GM12878 (cell line): ENCODE data around the gene WWTR1.

Experiments used
- EP300 ChIP-seq, 2 experiments: fragments of 150-350 bp in 1 of 2; IDR thresholded peaks; 2 replicates each; pipeline ENCODE4 v1.6.1; 2011 to 2012; ENCODE audit warnings: low read depth in 2 of 2, low read length in 2 of 2, borderline replicate concordance in 1 of 2, improper control_type of control experiment in 1 of 2, inconsistent platforms in 1 of 2; ENCODE audit not compliant: control insufficient read depth in 1 of 2
- MYC ChIP-seq: IDR thresholded peaks from 2 replicates; pipeline ENCODE4 v1.6.1; 2011; ENCODE audit warnings: mild to moderate bottlenecking, low read length, moderate library complexity, inconsistent platforms; ENCODE audit not compliant: insufficient read depth, insufficient replicate concordance, insufficient read length, severe bottlenecking
- NBN ChIP-seq: fragments of 450-650 bp; IDR thresholded peaks from 2 replicates; pipeline ENCODE4 v1.6.1; 2016
- SMC3 ChIP-seq: IDR thresholded peaks from 2 replicates; pipeline ENCODE4 v1.6.1; 2011; ENCODE audit warnings: low read length, improper control_type of control experiment, borderline replicate concordance

GRCh38 chr3:149470381-149470780 lies 187.4 kb downstream of the WWTR1 start:
- no peak for TF ChIP-seq EP300 (IDR thresholded peaks at IDR 0.05; ENCODE audit: borderline replicate concordance in 1 of 2, control insufficient read depth in 1 of 2, low read depth in 2 of 2, low read length in 2 of 2)
- TF ChIP-seq SMC3 = no peak
- no peak for TF ChIP-seq NBN
- TF ChIP-seq MYC = no peak
